HS-5 (cell line): ENCODE data around the gene MEGF6.
A peak's percentile ranks its signal among the peaks of the same experiment; 100 is the strongest.

Experiments
- DNase-seq: peaks from one replicate; pipeline ENCODE4 v3.0.0-alpha.2; 2012; ENCODE audit warnings: low read depth

The MEGF6 gene

DNA sequence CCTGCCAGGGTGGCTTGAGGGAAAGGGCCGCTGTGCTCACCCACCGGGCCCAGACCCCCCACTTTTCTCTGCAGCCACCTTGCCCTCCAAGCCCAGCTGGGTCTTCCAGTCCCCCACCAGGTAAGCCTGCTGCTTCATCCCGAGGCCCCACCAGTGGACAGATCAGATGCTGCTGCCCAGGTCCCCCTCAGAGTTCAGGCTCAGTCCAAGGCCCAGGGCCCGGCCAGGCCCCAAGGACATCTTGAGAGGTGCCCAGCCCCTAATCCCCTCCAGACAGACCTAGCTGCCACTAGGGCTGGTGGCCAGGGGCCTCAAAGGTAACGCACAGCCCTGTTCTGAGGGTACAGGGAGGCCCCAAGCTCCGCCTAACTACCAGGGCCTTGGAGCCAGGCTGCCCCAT is 58.6 kb downstream of the MEGF6 start:
- DNase-seq = no peak

DNA sequence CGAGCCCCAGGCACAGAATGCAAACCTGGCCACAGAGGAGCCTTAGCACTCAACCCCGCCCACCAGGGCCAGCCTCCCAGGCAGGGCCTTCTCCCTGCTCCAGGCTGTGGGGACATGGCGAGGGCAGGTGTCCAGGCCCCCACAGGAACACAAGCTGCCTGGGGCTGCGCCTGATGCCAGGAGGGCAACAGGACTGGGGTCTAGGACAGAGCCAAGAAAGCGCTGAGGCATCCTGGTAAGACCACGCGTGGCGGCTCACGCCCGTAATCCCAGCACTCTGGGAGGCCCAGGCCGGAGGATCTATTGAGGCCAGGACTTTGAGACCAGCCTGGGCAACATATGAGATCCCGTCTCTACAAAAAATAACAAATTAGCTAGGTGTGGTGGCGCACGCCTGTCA is 59.1 kb downstream of the MEGF6 start:
- DNase-seq = no peak

DNA sequence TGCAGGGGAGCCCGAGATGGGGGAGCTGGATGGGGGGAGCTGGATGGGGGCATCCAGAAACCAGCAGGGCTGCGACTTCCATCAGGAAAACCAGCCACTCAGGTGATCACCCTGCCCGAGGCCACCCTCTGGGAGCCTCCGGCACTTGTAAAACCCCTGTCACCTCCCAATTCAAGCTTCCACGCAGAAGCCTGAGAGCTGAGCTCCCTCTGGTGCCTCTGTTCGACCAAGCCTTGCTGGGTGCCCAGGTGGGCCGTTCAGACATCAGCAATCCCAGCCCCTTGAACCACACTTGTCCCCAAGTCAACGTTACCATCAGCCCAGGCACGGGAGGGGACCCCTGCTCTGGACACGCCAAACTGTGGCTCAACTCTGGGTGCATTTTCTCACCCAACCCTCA is 59.6 kb downstream of the MEGF6 start:
- no peak for DNase-seq

DNA sequence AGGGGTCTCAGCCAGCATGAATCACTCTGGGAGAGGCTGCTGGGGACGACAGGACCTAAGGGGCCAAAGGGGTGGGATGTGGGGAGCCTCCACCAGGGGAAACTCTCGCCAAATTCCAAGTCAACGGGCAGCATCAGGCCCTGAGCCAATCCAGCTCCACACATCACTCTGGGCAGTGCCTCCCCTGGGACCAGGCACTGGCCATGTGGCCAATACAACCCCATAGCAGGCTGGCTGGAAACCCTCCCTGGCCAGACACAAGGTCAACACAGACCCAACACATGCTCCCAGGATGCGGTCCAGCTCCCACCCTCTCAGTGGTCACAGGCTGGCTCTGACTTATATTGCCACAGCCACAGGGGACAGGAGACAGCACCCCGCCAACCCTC is 60.0 kb downstream of the MEGF6 start:
- DNase-seq = no peak

DNA sequence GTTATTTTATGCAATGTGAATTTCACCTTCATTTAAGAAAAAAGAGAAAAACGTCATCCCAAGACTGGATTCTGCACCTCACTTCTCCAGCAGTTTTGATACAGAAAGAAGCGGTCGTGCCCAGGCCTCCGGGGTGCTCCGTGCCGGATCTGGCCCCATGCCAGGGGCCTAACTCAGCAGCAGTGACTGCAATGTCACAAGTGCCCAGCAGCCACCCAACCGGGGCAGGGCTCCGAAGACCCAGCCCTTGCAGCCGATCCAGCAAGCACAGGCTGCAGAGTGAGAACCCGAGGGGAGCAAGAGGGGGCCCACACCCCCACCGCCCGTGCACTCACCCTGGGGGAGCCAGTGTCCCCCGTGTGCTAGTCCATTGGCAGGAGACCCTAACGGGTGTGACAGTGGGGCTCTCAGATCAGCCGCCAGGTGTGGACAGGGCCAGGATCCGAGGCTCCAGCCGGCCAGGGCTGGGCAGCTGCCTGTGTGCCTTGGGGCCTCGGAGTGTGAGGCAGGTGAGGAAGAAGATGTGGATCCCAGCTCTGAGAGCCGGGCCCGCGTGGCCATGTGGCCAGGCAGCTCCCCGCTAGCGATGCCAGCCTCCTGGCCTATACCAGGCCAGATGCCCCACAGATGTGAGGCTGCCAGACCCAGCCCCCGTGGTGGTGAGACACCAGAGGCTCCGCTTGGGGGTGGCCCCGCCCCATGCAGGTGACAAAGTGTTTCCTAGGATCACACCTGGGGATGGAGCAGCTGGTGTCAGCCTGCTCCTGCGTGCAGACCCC is 60.6 kb downstream of the MEGF6 start:
- no peak for DNase-seq

DNA sequence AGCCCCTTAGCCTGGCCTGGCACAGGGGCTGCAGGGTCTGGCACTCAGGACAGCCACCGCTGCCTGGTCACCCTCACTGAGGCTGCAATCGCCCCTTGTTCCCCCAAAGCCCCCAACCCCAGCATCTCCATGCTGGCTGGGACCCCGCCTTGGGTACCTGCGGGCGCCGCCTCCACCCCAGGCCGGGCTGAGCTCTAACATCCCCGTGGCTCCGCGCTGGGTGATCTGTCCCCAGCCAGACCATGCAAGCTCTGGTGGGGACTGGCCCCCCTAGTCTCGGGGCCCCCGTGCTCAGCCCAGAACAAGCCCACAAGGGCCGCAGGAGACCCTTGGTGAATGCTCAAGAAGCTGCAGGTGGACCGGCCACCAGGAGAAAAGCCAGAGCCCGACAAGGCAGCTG is 62.4 kb downstream of the MEGF6 start:
- DNase-seq = no peak

DNA sequence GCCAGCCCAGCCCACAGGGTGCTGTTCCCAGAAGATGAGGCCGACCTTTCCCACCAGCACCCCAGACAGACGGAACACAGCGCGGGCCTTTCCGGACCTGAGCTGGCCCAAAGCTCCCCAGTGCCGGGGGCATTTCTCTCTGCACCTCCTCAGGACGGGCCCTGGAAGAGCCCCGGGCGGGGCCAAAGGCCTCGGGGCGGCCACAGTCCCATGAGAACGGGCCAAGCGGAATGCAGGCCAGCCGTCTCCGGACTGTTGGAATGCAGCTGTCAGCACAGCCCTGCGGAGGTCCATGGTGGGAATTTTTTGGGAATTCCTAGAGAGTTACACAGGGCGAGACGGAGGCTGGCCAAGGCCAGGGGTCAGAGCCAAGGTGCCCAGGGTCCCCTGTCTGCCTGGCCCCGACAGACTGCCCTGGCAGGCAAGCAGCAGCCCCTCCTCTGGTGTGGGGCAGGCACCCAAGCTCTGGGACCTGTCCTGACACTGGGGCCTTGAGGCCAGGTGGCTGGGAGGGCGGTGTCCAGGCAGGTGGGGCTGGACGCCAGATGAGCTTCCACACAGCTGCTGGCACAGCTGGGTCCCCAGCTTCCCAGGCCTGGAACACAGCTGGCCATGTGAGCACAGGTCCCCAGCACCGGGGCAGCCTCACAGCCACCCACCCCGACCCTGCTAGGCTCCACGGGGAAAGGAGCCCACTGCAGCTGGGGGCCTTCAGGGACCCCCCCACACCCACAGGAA is 63.0 kb downstream of the MEGF6 start:
- no peak for DNase-seq

DNA sequence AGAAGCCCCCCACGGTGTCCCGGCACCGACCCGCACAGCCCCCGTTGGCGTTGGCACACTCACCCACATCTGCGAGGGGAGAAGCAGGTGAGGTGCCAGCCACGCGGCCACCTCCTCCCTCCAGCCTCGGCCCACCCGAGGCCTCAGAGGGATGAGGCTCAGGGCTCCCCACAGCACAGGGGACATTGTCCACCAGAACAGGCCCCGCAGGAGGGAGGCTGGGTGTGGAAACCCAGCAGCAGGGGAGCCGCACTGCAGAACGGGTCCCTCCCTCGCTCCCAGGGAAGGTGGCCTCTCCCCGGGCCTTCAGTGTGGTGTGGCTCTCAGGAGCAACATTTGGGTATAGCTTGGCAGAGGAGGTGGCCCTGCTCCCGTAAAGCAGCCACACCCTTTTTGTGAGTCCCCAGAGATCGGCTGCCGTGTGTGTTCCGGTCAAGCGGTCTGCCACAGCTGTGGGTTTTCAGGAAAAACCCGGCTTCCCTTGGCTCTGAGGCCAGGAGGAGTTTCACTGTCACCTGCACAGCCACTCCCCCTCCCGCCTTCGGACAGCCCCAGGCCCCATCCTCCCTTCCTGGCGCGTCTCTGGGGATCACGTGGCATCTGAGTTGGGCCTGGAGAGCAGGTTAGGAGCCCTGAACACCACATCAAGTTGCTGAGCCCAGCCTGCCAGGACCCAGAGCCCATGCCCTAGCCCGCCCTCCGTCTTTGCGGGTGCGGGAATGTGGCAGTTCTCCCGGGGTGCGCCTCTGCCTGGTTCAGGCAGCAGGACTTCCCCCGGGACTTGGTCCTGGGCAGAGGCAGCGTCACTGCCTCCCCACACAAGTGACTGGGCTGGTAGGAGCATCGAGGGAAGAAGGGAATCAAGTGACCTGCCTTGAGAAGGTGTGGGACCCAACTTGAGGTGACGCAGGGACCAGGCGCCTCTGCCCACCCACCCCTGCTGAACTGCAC is 64.0 kb downstream of the MEGF6 start:
- DNase-seq = no peak

DNA sequence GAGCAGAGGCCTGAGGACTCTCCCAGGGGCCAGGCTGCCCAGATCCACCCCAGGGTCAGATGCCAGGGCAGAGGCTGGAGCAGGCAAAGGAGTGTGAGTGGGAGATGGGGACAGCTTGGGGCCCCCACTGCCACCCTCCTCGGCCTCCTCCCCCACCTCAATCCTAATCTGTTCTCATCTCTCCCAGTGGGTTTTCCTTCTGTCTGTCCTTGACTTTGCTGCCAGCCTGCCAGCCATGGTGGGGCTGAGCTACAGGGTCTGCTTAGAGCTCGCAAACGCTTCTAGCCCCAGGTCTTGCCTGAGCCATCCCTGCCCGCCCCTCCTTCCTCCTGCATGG is 65.3 kb downstream of the MEGF6 start:
- DNase-seq = no peak

DNA sequence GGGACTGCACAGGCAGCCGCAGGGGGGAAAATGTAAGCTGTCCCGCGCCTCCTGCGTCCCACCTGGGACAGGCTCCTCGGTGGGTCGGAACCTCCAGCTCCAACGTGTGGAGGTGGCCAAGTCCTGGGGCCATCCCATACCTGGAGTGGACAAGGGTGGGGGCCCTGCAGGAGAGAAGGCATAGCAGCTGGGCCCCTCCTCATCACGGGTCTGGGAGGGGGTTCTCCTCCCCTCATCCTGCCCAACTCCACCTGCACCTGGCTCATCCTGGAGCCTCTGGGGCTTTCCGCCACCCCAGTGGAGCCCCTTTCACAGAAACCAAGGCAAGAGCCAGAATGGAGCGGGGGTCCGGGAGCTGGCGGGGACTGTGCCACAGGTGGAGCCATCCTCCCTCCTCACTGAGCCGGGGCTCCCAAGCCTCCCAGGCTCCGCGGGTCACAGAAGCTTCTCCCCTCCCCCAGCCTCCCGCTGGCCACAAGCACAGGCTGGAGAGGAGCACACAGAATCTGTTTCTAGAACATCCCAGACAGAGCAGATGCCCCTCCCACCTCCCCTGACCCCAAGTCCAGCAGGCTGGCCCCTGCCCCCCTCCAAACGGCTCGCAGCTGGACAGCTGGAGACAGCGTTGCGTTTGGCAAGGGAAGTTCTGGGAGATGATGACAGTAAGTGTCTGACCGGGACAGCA is 65.8 kb downstream of the MEGF6 start:
- no peak for DNase-seq

DNA sequence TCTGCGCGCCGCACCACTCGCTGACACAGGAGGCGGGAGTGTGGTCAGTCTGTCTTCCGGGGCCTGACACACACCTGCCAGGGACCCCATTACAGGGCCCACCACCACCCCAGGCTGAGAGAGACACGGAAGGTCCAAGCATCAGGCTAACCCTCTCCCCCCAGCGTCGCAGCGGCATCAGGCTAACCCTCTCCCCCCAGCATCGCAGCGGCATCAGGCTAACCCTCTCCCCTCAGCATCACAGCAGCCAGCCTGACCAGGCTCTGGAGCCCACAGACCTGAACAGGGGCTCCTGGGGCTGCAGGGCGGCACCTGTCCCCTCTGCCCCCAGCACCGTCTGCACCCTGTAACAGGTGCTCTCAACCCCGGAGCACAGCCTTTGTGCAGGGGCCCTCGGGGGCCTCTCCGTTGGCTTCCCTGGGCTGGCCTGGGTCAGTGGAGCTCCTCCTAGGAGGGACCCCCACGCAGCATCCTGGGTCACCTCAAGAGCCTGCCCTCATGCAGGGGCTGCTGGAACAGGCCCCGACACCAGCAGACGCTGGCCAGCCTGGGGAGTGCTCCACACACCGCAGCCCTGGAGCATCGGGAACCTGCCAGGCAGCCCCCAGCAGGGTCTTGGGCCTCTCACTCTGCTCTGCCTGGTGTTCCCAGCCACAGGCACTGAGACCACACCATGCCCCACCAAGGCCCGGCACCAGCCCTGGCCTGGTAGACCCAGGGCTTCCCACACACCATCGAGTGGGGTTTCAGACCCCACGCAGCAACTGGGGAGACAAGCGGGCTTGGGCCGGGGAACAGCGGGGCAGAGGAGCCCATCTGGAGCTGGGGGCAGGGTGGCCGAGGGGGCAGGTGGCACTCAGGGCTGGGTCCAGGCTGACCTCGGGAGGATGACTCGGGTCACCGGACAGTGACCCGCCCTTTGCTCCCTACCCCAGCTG is 67.0 kb downstream of the MEGF6 start:
- no peak for DNase-seq

DNA sequence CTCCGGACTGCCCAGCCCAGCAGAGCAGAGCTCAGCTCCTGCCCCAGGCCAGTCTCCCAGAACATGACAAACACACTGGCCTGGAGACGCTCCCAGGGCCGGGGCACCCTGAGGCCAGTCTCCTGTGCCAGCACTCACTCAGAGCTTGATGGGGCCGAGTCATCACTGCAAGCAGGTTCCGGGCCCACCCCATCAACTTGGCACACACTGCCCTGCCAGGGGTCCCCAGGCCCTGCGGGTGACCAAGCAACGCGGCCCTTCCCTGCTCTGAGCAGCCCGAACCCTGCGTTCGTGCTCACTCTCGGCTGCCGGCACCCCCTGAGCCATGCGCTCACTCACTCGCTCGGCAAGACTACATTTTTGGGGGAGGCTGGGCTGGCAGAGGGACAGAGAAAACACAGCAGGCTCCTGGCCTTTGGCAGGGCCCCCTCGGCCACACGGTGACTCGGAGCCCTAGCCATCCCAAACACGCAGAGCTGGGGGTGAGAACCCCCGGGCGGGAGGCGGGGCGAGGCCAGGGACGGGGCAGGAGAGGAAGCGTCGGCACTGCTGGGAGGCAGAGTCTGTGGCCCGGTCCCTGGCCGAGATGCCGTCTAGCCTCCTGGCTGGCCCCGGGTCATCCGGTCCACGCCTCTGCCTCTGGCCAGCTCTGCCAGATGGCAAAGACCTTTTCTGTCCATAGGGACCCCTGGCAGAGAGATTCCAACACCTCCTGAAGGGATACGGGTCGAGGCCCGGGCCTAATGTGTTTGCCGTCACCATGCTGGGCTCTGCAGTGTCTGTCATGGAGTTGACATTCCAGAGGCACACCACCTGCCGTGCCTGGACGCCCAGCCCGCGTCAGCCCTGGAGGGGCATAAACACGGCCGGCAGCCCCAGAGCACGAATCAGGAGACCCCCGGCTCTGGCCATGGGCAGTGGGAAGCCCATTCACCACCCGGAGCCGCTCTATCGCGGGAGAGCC is 68.0 kb downstream of the MEGF6 start:
- DNase-seq = peak; percentile 68

DNA sequence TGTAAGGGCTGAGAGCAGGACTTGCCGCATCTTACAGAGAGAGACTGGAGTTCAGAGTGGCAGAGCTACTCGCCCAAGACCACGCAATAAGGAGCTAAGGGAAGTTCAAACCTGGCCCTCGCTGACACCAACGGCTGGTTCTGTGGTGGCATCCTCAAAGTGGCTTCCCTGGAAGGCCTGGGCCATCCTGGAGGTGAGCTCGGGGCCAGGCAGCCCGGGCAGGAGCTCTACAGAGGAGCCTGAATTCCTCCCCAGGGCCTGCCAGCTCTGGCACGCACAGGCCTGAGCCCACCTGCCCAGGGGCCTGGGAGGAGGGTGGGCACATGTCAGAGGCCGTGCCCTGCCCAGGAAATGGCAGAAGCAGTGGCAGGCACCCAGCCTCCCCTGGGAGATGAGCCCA is 68.6 kb downstream of the MEGF6 start:
- DNase-seq = no peak

DNA sequence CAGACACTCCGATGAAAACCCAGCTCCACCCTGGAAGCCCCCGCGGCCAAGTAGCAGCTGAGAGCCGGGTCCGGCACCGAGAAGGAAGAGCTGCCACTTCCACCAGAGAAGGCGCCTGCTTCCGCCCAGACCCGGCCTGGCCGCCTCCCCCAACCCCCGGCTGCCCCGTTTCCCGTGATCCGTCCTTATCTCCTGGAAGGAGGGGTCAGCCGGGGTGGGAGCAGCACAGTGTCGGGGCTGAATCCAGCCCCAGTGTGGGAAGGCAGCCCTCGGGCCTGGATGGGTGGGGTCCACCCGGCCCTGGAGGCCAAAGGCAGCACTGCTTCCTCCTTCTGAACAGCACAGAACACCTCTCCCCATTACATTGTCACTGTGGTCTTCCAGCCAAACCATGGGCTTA is 69.4 kb downstream of the MEGF6 start:
- no peak for DNase-seq

DNA sequence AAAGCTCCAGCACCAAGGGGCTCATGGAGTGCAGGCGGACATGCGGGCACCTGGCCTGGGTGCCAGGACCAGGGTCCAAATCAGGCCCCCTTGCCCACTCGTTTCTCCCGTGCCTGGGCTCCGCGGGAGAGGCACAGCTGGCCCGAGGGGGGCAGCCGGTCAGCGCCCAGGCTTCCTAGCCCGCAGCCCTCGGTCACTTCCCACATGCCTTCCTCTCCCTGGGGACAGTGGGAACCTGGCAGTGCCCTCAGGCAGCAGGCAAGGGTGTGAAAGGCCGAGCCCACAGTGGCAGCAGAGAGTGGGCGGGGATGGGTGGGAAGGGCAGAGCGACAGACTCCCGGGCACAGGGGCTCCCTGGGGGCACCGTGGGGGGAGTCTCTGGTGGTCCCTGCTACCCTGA is 69.8 kb downstream of the MEGF6 start:
- DNase-seq = no peak

DNA sequence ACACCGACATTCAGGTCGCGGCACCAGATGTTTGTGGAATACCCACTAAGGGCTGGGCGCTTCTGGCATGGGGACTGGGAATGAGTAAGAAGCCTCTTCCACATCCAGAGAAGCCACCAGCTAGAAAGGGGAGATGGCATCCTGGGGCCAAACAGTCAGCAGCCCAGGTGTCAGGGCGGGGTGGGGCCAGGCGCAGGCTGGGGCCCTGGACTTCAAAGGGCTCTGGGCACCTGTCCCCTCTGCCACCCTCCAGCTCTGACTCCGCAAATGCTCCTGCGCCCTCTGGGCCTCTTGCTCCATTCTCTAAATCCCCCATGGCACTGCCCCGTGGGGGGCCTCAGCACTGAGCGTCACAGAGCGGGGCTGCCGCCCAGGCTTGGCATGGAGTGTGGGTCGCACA is 70.4 kb downstream of the MEGF6 start:
- no peak for DNase-seq

DNA sequence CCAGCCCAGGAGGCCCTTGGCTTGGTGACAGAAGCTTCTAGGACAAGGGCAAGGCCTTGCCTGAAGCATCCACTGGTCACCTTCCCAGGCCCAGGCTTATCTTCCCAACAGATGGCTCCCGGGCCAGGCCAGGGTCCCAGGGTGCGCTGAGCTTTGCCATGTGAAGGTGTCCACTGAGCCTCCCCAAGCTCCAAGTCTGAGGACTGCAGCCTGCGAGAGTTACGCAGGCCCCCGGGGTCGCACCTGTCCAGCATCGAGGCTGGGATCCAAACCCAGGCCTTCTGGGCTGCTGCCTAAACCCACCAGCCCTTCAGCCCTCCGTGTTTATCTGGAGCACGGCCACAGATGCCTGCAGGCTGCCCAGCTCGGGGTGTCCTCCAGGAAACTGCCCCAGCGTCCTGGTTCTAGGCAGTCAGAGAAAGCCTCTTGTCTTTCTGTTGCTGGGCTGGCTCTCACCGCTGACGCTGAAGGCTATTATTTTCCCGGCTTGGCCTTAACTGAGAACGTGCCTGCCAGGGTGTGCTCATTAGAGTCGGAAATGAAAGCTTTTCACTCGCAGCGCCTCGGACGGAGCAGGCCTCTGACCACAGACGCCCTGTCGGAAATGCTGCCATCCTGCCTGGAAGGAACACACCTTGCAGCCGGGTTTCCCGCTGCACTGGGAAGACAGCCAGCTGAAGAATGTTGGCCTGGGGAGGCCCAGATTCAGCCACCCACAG is 71.4 kb downstream of the MEGF6 start:
- no peak for DNase-seq

DNA sequence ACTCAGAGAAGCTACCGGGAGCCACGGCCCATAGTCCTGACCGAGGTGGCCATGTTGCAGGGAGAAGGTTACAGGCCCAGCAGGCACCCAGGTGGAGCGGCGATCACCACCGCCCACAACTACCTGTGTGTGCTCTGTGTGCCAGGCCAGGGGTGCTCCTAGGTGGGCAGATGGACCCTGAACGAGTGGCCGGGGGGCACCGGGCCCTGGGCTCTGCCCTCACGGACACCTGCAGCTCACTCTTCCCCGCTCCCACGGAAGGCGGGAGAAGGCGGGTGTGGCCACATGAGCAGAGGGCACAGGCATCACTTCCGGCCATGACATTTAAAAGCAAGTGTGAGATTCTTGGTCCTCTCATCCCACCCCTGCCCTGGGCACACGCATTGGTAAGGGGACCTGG is 73.9 kb downstream of the MEGF6 start:
- DNase-seq = no peak
